ENCODE data around the gene MMP23B.
A peak's percentile ranks its signal among the peaks of the same experiment; 100 is the strongest.

Gene MMP23B

DNA sequence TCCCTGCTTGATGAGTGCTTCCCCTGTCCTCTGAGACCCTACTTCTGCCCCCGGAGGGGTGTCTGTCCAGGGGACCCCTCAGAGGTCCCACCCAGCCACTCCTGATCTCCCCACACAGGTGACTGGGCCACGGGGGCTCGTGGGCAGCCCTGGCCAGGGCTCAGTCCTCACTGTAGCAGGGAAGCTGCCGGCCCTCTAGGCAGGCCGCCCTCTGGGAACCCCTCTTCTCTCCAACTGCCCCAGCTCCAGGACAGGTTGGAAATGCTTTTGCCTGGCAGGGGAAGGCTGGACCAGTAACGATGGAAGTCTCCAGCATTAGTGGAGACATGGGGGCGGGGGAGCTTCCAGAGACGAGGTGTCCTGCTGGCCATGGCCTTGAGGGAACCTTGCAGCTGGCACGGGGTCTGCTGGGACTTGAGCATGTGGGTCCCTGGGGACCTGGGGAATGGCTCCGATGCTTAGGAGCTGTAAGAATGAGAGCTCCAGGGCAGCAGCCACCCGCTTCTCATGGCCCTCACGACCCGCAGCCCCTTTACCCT, 28.9 kb upstream of the MMP23B start:
- DNase-seq = no peak

DNA sequence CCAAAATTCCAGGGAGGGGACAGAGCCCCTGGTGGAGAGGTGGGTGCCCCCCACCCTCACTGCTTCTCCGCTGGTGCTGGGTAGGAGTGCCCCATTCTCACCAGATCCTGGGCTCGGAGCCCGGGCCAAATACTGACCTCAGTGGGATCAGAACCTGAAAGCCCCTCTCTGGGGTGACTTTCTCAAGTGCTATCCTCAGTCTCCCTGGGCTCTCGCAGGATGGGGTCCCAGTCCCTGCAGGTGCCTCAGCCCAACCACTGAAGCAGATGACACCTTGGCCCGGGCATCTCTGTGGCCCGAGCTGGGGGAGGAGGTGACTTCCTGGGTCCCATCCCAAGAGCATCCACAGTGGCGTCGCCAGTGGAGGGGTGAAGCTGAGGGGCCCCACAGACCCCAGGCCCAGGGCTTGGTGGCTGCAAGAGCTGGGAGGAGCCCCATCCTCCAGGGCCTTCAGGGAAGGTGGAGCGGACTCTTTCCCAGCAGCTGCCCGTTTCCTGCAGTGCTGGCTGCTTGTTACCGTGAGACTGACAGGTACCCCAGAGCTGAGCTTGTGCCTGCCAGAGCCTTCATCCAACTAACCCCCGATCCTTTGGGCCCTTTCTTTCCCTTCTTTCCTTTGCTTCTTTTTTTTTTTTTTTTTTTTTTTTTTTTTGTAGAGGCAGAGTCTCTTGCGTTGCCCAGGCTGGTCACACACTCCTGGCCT, 28.2 kb upstream of the MMP23B start:
- DNase-seq = no peak

GRCh38 chr1:1604374-1605033, 27.5 kb upstream of the MMP23B start:
- DNase-seq = no peak

- no peak for DNase-seq
These were observed 26.9 kb upstream of the MMP23B start for GRCh38 chr1:1605034-1605591.

GRCh38 chr1:1605724-1606123, 26.2 kb upstream of the MMP23B start:
- DNase-seq = no peak

DNA sequence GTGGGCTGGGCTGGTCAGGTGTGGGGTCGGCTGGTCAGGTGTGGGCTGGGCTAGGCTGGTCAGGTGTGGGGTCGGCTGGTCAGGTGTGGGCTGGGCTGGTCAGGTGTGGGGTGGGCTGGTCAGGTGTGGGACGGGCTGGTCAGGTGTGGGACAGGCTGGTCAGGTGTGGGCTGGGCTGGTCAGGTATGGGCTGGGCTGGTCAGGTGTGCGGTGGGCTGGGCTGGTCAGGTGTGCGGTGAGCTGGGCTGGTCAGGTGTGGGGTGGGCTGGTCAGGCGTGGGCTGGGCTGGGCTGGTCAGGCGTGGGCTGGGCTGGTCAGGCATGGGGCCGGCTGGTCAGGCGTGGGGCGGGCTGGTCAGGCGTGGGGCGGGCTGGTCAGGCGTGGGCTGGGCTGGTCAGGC, 25.7 kb upstream of the MMP23B start:
- DNase-seq = no peak

DNA sequence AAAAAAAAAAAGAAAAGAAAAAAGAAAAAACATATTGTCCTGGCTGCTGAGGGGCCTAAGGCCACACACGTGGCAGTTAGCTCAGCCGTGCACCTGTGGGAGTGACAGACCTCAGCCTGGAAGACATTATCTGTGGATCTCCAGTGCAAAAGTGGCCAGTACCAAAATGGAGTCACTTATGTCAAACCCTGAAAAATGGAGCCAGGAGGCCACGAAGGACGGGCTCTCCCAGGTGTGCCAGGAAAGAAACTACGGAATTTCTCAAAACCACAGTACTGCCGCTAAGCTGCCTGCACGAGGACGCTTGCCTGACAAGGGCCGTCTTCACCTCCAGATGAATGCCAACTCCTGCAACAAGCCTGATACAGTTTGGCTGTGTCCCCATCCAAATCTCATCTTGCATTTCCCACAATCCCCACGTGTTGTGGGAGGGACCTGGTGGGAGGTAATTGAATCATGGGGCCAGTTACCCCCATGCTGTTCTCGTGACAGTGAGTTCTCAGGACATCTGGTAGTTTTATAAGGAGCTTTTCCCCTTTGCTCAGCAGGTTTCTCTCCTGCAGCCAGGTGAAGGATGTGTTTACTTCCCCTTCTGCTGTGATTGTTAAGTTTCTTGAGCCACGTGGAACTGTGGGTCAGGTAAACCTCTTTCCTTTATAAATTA, 22.0 kb upstream of the MMP23B start:
- DNase-seq = no peak

DNA sequence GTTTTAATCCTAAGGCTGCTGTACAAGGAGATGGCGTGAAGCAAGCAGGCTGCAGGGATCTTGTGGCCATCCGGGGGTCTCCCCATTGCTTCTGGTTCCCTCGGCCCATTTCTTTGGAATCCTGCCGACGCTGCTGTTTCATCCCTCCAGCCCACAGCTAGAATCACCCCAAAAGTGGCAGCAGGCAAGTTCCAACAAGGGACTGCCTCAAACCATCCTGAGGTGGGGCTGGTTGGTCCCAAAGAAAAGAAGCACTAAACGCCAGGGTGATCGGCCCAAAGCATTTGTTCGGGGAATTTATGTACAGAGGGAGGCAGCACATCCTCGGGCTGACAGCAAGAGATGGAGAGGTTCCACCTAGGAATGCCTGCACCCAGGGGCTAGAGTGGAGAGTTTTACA, 21.2 kb upstream of the MMP23B start:
- no peak for DNase-seq

DNA sequence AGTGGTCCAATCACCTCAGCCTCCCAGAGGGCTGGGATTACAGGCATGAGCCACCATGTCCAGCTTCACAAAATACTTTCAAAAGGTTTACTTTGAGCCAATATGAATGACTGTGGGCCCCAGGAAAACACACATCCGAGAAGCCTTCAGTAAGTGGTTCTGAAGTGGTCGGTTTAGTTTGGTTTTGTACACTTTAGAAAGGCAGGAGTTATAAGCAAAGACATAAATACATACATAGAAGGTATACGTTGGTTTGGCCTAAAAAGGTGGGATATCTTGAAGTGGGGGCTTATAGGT, 19.9 kb upstream of the MMP23B start:
- no peak for DNase-seq

- no peak for DNase-seq
These were observed 18.4 kb upstream of the MMP23B start for GRCh38 chr1:1613509-1614082.

- no peak for DNase-seq
These were observed 17.6 kb upstream of the MMP23B start for GRCh38 chr1:1614204-1614953.

GRCh38 chr1:1614954-1615255, 17.1 kb upstream of the MMP23B start:
- no peak for DNase-seq

DNA sequence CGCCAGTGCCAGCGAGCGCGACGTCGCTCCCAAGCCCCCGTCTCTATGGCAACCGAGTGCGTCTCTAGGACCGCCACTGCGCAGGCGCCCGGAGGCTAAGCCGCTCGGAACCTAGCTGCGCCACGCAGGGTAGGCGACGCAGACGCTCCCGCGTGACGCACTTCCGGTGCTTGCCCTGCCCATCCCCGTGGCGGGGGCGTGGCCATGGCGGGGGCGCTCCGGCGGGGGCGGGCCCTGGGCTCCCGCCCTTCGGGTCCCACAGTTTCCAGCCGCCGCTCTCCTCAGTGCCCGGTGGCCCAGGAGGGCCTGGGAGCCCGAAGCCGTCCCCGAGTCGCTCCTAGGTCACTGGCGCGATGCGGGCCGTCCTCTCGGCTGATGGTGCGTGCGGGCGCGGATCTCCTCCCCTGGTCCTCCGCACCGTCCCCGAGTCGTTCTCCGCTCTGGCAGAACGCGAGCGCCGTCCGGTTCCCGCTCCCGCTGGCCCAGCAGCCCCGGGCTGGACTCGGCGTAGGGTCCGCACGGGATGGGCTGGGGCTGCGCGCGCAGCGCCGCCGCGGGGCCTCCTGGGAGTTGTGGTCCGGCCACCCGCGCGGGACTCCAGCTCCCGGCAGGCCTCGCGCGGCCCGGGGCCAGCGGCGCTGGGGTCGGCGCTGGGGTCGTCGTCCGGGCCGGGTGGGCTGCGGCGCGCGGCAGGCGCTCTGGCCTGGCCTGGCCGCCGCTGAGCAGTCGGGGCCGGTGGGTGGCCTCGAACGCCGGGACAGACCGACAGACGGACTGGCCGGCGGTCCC, 16.5 kb upstream of the MMP23B start, which contains the start of gene MIB2:
Gene MIB2 (plus strand): TSS at position 245 of the 789 bp plus-strand sequence. CDS start 7,953 bp downstream, outside the sequence.
- DNase-seq = peak; percentile 97

- DNase-seq = no peak
These were observed 15.8 kb upstream of the MMP23B start for GRCh38 chr1:1616045-1616790.

DNA sequence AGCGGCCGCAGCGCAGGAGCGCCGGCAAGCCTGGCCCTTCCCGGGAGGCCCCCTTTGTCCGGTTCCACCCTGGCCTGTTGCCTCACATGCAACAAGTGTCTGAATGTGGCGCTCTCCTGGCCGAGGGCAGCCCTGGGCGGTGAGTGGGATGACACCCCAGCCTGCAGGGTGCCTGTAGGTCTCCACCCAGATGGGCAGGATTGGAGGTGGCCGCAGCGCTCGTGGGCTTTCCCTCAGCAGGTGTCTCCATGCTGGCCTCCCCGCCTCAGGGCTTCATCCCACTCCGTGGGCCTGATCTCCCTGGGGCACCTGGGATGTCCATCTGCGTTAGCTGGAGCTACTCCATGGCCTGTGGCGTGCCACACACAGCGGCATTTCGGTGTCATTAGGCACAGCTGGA, 15.1 kb upstream of the MMP23B start:
- no peak for DNase-seq

DNA sequence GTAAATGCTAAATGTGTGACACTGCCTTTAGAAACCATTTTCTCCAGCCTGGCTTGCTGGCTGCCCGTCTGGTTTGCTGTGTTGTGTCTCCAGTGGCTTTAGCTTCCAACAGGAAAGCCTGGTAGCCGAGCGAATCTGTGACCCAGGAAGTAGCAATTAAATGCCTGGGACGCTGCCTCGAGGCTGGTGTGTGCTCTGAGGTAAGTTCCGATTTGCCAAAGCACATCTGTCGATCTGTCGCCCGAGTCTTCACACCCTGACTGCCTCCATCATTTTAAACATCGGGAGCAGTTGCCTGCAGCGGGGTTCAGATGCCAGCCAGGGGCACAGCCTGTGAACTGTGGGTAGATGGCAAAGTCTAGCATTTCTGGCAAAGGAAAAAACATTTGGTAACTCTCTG, 14.5 kb upstream of the MMP23B start:
- no peak for DNase-seq

DNA sequence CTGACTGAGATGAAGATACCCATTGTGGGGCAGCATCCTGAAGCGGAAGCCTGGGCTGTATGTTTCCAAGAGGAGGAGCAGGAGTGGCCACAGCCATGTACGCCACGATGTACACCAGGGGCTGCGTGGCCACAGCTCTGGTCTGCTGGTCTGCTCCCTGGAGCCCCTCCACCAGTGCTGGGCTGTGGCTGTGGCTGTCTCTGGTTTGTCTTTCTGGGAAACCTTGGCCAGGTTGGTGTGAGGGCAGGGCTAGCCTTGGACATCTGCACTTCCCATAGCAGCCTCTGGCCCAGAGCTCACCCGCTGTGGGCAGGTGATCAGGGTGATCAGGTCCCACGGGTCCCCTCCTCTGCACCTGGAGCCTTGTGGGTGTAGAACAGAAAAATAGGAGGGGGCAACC, 14.0 kb upstream of the MMP23B start:
- DNase-seq = no peak

GRCh38 chr1:1618396-1619068, 13.4 kb upstream of the MMP23B start:
- DNase-seq = no peak

GRCh38 chr1:1619917-1620361, 12.0 kb upstream of the MMP23B start:
- DNase-seq = peak; percentile 35

- DNase-seq = peak; percentile 30
These were observed 11.4 kb upstream of the MMP23B start for GRCh38 chr1:1620433-1621139.

All from right hindlimb (tissue), 1 donor.